GM10266 (cell line): ENCODE results near the gene HSPA12A.

Experiments used
- DNase-seq: peaks from one replicate; pipeline ENCODE4 v3.0.0; 2012; ENCODE audit errors: extremely low spot score
- CTCF ChIP-seq: IDR thresholded peaks from 2 replicates; pipeline ENCODE4 v1.5.1; 2012; ENCODE audit warnings: mild to moderate bottlenecking, low read depth; ENCODE audit not compliant: control insufficient read depth, insufficient read depth; ENCODE audit errors: missing control alignments

HSPA12A gene

GRCh38 chr10:116752563-116752962, 10.2 kb upstream of the HSPA12A start:
- no peak for TF ChIP-seq CTCF
- no peak for DNase-seq

GRCh38 chr10:116748471-116748870, 6.1 kb upstream of the HSPA12A start:
- no peak for DNase-seq
- no peak for TF ChIP-seq CTCF

- no peak for TF ChIP-seq CTCF
- DNase-seq = no peak
Measured at GRCh38 chr10:116748041-116748440, 5.7 kb upstream of the HSPA12A start.

GRCh38 chr10:116747325-116747724, 5.0 kb upstream of the HSPA12A start:
- no peak for TF ChIP-seq CTCF
- DNase-seq = no peak

GRCh38 chr10:116744885-116745284, 2.5 kb upstream of the HSPA12A start:
- no peak for TF ChIP-seq CTCF
- DNase-seq = no peak

GRCh38 chr10:116744163-116744753, 1.9 kb upstream of the HSPA12A start:
- no peak for TF ChIP-seq CTCF
- no peak for DNase-seq

GRCh38 chr10:116743266-116744064, 1.1 kb upstream of the HSPA12A start:
- TF ChIP-seq CTCF = no peak

More at GRCh38 chr10:116743266-116744064, 1.1 kb upstream of the HSPA12A start:
- no peak for DNase-seq
